Stimulated activated naive CD4-positive, alpha-beta T cell (primary cell): ENCODE results near the gene RHOT1.
"Not testable (repeated sequence)": the region's sequence is repeated elsewhere in the genome, so short reads cannot be mapped to it uniquely, and the experiment has no call there.

ENCODE experiments used
- DNase-seq, 6 experiments: peaks; one replicate each; lab custom pipeline; 2025; lab: John Stamatoyannopoulos, UW

RHOT1 gene

DNA sequence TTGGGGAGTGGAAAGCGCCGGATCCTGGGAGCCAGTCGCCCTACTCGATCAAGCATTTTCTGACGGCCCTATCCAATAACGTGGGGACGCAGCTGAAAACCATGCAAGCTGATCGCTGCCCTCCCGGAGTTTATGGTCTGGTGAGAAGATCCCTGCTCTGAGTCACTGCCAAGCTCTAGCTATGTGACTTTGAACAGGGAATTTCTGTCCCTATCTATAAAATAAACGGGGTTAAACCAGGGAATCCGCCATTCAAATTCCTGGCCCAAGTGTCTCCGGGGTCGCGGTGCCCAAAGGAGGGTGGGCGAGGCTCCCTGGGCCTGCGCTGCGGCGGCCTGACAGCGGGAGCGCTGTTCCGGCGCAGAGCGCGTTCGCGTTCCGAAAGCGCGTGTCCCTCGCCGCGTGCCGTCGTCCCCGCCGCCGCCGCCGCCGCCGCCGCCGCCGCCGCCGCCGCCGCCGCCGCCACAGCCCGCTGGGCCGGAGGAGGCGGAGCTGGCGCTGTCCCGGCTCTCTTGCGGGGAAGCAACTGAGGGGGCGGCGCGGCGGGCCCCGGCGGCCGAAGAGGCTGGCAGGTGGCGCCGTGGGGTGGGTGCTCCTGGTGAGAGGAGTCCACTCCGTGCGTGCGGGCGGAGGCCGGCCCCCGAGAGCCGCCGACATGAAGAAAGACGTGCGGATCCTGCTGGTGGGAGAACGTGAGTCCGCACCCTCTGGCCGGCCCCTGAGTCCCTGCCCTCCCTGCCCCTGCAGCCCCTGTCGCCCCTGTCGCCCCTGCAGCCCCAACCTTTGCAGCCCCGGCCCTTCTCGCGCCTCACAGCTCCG lies at the start of gene RHOT1:
Gene RHOT1, plus strand, starts transcription at position 465 of the 819 bp plus-strand sequence. Its CDS starts 191 bp downstream, at position 656.
- DNase-seq = peak; percentile 49 to 82 (median 68)

DNA sequence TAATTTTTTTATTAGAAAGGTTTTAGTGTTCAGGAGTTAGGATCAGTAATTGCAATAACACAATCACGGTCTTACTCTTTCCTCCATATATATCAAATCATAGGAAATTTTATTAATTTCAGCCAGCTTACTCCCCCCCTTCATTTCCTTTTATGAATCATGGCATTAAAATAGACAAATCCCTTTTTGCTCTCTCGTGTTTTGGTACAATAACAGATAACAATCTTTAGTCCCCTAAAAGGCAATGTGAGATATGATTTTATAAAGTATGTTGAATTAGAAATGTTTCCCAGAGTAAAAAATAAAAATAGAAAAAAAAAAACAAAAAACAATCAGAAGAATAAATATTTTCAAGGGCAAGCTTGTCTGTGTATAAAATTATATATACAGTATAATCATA lies 42.6 kb upstream of the RHOT1 start:
- no peak for DNase-seq

DNA sequence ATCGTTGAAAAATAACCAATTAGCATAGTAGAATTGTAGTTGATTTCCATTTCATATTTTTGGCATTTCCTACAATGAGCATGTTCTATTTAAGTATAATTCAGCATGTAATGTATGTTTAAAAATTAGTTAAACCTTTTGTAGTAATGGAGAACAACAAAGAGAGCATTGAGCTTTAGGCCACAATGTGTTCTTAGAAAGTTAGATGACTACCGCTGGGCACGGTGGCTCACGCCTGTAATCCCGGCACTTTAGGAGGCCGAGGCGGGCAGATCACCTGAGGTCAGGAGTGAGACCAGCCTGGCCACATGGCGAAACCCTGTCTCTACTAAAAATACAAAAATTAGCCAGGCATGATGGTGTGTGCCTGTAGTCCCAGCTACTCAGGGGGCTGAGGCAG lies 42.0 kb upstream of the RHOT1 start:
- not testable (repeated sequence) for DNase-seq

DNA sequence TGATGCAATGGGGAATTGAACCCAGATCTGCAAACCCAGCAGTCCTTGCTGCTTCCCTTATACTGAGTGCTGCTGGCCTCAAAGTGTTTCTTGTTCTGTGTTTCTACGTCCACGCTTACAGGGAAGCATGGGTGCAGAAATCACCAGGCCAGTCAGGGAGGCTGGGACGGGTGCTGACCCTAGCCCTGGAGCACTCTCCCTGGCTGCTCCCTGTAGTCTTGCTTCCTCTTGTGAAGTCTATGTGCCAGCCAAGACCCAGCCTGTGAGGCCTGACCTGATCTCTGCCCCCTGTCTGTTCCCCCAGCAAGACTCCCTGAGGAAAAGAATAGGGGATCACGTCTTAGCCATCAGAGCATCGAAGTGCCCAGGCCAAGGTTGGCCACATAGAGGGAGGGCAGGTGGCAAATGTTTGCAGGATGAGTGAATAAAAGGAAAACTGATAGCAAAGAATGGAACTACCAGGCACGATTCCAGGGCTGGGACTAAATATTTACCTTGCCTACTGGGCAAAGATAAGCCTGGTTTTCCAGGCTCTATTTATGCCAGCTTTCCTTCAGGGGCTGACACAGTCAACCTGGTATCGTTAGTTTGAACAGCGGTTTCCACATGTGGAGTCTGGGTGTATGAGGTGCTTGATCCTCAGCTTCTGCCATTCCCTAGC lies 41.2 kb upstream of the RHOT1 start:
- DNase-seq = no peak

DNA sequence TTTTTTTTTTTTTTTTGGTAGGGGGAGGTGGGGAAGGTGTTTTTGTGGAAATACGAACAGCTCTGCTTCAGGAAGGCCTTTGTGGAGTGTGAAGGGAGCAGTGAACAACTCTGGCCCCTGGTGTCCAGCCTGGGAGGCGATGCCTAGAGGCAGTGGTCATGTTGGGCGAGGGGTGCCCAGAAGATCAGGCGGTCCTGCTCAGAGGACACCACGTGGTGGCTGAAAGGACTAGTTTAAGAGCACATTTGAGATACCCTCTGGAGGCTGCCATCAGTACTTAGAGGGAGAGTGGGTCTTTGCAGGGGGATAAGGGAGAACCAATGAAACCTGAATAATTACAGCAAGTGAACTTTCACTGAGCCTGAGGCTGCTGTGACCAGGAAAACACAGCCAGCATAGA lies 40.1 kb upstream of the RHOT1 start:
- DNase-seq = no peak

DNA sequence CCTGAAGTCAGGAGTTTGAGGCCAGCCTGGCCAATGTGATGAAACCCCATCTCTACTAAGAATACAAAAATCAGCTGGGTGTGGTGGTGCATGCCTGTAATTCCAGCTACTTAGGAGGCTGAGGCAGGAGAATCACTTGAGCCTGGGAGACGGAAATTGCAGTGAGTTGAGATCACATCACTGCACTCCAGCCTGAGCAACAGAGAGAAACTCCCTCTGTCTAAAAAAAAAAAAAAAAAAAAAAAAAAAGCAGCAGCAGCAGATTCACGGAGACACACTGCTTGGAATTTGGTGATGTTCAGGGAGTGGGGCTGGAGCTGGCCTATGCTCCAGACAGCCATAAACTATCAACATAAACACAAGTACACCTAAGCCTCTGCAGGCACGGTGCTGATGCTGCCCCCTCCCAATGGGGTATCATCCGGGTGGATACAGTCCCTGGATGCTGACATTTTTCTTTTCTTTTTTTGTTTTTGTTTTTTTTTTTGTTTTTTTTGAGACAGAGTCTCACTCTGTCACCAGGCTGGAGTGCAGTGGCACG lies 39.6 kb upstream of the RHOT1 start:
- no peak for DNase-seq

DNA sequence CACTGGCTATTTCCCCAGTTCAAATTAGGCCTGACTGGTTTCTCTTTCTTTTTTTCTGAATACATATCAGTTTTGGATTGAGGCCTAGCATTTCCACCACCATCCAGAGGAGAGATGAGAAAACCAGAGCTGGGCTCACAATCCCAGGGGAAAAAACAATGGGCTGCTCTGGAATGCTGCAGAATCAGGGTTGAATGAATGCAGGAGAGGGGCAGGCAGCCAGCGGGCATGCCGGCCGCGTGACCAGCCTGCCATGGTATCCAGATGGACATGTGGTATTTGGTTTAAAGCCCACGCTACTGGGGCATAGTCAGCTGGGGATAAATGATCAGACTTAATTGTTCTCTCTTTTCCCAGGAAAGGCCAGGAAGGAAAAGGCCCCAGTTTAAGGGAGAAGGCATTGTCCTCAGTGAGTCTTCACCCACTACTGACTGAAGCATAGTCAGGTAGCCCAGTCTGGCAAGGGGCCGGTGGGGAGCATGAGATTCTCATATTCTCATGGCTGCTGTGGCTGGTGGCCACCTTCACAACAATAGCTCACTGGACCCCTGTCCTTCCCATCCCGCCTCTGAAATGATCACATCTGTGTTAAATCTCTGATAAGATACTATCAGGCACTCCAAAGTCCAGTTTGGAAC lies 38.7 kb upstream of the RHOT1 start:
- no peak for DNase-seq

DNA sequence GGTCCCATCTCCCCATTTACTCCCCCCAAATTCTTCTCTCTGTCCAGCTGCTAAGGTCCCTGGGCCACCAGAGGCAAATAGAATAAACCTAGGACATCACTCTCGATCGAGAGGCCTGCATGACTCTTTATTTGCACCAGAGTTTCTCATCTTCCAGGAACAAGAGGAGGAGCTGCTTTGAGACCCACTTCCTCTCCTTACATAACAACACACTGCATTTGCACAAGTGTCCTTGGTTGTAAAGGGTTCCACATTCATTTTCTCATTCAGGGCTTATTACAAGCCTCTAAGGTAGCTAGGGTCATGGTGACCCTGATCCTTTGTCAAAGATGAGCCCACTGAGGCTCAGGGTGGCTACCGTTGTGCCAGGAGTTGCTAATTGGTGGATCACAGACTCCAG lies 38.1 kb upstream of the RHOT1 start:
- peak in 2 of 6 experiments; percentile 29 to 43 for DNase-seq

DNA sequence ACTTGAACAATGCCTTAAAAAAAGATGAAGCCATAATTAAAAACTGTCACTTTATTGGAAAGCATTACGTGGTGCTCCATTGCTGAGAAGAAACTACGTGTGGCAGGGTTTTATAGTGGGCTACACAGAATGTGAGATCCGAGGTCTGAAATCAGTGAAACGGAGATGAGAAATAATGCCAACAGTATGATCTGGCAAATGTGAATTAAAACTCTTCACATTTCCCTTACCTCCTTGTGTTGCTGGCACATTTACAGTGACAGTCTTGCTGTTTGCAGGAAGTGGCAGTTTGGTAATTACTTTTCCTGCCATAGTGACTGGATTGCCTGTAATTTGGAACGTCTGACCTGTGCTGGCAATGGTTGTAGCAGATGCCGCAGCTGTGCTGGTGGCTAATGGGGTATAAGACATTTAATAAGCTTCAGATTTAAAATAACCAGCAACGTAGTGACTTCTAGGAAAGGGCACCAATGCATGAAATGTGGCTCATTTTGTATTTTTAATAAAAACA lies 35.8 kb upstream of the RHOT1 start:
- not testable (repeated sequence) for DNase-seq

DNA sequence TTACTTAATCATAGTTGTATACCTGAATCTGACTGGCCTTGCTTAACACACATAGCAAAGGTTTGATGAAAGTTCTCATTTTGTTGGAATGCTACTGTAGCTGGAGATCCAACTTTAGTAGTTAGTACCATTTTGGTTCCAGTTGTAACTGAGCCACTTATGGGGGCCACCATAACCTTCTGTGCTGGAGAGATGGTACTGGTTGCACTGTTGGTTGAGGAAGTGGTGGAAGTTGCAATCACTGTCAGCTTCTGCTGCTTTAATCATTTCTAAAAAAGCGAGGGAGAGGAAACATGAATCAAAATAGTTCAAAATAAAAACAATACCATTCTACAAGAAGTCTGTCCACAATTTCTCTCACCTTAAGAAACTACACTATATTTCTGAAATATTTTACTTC lies 35.1 kb upstream of the RHOT1 start:
- DNase-seq = peak in 2 of 6 experiments; percentile 7 to 12

DNA sequence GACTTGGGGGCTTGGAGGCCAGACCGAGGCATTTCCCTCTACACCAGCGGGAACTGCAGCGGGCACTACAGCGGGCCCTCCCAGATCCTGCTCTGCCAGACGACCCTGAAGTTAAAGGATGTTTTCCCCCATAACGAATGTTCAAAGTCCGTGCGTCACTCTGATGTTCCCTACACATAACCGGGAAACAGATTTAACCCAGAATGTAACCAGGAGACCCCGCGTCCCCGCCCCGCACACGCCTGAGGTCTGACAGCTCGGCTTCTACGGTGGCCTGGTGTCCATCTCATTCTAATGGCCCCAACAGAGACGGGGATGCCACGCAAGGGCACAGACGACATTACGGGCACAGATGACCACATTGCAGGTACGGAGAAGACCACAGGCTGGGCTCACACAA lies 31.7 kb upstream of the RHOT1 start:
- no peak for DNase-seq

DNA sequence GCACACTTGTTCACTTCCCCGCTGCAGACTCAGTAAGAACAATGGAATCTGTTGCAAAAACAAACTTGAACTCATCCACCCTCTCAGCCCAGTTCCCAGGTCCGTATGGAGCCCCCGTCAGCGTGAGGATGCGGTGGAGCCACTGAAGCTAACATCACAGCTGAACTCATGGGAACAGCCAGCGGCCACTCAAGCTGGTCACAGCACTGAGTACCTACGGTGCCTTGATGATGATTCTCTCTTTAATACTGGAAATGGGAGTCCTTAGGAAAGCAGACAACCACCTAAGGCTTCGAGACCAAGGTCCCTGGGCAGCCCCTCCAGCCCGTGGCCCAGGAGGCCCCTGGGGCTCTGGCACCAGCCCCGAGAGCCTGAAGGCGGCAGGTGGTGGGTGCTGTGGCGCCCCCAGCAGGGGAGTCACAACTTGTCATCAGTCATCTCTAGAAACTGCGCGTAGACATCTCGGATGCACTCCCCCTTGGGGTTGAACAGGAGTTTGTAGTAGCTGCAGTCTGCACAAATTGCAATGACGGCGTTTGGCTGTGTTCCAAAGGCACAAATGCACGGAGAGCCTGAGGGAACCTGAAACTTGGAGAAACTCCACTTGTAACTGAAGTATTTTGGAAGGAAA lies 31.0 kb upstream of the RHOT1 start:
- DNase-seq = peak in 4 of 6 experiments; percentile 13 to 52 (median 24)

DNA sequence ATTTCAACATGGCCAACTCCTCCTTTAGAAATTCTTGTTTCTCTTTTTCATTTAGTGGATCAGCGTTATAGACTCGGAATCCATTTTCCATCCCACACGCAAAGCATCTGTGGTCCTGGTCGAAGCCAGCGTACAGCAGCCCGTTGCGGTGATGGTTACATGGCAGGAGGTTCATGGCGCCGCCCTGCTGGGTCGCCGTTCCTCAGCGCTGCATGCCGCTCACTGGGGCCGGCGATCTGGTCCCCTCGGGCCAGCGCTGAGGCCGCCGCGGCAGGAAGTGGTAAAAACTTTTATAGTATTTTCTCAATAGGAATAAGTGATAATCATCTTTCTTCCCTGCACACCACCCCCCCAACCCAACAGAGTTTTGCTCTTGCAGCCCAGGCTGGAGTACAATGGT lies 29.9 kb upstream of the RHOT1 start:
- no peak for DNase-seq

DNA sequence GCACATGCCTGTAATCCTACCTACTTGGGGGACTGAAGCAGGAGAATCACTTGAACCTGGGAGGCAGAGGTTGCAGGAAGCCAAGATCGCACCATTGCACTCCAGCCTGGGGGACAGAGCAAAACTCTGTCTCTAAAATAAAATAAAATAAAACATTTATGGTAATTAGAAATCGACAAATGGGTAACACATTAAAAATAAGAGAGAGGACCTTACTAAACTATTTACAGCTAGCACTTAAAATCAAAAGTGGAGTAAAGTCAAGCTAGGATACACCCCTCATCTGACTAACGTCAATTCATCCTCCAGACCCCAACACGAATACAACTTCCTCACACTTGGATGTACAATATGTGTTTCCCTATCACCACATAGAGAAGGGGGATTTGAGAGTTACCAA lies 27.8 kb upstream of the RHOT1 start:
- DNase-seq = no peak

DNA sequence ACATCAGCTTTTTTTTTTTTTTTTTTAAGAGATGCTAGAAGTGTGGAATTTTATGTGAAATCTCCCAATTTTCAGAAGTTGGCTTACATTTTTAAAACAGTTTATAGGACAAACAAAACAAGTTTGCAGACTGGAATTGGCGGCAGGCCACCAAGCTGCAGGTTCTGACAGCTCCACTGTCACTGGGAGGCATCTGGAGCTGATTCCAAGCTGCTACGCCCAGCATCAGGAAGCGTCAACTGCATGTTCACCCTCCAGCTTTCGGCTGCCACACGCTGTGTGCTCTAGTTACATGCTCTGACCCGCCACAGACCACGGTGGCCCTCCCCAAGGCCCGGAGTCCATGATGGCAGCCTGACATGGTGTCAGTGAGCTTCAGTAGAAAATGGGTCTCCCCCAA lies 26.8 kb upstream of the RHOT1 start:
- DNase-seq = not testable (repeated sequence)

DNA sequence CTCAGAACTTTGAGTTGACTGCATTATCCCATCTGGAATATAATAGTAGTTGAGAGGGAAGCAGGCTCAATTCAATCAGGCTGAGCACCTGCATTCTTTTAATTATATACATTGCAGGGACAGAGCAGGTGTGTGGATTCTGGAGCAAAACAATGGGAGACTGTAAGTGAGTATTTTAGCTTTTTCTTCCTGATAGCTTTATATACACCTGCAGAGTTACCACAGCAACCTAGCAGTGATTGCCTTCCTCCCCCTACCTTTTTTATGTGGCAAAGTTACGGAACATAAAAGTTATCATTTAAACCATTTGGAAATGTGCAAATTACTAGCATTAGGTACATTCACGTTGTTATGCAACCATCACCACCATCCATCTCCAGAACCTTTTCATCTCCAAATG lies 25.4 kb upstream of the RHOT1 start:
- peak in 1 of 6 experiments; percentile 5 for DNase-seq

DNA sequence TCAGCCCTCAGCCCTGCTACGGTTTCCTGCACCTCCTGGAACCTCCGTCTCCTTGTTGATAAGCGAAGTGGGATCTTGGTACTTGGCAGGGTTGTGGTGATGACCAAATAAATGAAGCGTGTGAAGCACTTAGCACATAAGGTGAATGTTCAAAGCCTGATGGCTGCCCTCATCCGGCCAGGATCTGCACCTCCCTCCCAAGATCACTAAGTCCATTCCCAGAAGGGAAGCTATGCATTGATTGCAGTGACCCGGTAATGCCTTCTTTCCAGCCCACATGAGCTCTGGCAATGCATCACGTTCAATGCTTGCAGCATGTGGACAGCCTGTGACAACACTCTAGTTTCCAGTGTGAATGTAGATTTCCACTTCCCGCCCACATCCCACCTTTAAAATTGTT lies 24.9 kb upstream of the RHOT1 start:
- no peak for DNase-seq

DNA sequence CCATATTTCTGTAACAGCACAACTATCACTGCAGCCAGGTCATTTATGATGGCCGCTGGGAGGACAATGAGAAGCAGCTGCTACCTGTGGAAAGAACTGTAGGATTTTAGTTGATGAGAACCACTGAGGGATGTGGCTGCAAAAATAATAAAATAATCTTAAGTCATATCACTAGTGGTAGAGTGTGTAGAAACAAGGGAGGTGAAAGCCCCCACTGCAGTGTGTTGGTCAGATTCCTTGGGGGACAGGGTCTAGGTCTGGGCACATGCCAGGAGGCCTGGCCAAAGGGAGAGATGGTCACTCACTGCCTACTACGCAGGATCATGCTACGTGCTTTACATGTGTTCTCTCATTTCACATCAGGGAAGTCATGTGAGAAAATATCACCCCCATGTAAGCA lies 24.2 kb upstream of the RHOT1 start:
- DNase-seq = not testable (repeated sequence)

DNA sequence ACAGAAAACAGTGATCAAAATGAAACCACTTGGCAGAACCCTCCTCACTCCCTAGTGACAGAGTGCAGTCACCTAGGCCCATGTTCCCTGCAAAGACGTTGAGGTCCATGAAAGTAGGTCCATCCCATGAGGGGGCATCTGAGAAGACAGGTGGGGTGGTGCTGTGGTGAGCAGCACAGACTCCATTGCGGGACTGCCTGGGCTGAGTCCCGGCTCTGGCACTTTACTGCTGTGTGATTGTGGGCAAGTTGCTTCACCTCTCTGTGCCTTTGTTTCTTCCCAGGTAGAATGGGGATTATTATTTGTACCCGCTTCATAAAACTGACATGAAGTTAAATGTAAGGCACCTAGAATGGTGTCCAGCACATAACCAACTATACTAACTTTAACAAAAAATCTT lies 23.5 kb upstream of the RHOT1 start:
- no peak for DNase-seq

DNA sequence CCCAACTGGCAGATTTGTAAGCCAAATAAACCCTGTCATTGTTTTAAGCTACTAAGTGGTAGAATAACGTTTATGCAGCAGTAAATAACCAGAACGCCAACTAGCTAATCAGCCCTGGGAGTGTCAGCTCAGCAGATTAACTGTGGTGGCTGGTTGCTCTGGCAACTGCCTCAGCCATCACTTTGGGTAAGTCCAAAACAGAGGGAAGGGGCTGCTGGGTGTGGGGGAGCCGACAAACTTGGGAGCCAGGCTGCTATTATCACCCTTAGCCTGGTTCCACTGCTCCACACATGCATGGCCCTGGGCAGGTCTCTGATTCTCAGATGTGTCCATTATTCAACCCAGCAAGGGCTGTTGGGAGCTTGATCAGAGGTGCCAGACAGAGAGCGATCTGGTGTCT lies 22.2 kb upstream of the RHOT1 start:
- no peak for DNase-seq

DNA sequence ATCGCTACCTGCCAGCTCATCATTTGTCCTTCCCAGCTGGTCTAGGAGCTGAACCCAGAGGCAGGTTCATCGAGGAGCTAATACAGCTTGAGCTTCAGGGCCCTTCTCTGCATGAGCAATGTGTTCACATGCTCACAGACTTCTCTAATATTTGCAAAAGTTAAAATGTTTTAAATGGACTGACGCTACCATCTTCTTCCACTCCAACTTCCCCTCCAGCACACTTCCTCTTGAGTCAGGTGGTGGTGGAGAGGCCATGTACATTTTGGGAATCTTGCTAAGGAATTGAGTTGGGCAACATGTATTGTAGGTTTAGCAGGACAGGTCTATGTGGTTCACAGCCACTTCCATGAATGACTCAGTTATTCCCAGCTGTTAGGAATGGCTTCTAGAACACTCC lies 21.6 kb upstream of the RHOT1 start:
- DNase-seq = no peak

DNA sequence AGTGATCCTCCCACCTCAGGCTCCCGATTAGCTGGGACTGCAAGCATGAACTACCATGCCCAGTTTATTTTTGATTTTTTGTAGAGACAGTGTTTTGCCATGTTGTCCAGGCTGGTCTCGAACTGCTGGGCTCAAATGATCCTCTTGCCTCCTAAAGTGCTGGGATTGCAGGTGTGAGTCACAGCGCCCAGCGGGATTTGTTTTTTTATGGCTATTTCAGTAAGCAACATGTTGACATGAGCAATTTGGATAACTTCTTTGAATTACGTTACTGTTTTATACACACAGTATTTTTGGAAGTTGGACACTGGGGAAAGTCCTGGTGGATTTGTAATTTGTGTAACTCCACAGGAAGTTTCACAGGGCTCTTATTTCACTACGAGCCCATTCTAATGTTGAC lies 18.5 kb upstream of the RHOT1 start:
- no peak for DNase-seq
